Ishikawa (cell line): ENCODE results near the gene PLAC8L1.

Experiments
- CEBPB ChIP-seq: IDR thresholded peaks from 2 replicates; pipeline ENCODE4 v1.6.1; 2012
- CREB1 ChIP-seq: IDR thresholded peaks from 2 replicates; pipeline ENCODE4 v1.6.1; 2012; ENCODE audit warnings: low read depth
- EGR1 ChIP-seq: IDR thresholded peaks from 2 replicates; pipeline ENCODE4 v1.6.1; 2012
- EP300 ChIP-seq: IDR thresholded peaks from 2 replicates; pipeline ENCODE4 v1.6.1; 2012; ENCODE audit warnings: borderline replicate concordance
- FOXM1 ChIP-seq: IDR thresholded peaks from 2 replicates; pipeline ENCODE4 v1.6.1; 2012; ENCODE audit warnings: low read depth, borderline replicate concordance
- MAX ChIP-seq: IDR thresholded peaks from 2 replicates; pipeline ENCODE4 v1.6.1; 2012
- NFIC ChIP-seq: IDR thresholded peaks from 2 replicates; pipeline ENCODE4 v1.6.1; 2012
- RAD21 ChIP-seq: IDR thresholded peaks from 2 replicates; pipeline ENCODE4 v1.6.1; 2012; ENCODE audit warnings: low read depth
- TAF1 ChIP-seq: IDR thresholded peaks from 2 replicates; pipeline ENCODE4 v1.6.1; 2012; ENCODE audit warnings: low read depth, mild to moderate bottlenecking
- TEAD4 ChIP-seq: IDR thresholded peaks from 2 replicates; pipeline ENCODE4 v1.6.1; 2012
- USF1 ChIP-seq: IDR thresholded peaks from 2 replicates; pipeline ENCODE4 v1.6.1; 2012
- YY1 ChIP-seq: IDR thresholded peaks from 2 replicates; pipeline ENCODE4 v1.6.1; 2012; ENCODE audit warnings: low read depth

GRCh38 chr5:146071171-146071570 lies 34.2 kb downstream of the PLAC8L1 start:
- TF ChIP-seq RAD21 (no peak), YY1 (no peak), EP300 (no peak), CEBPB (no peak), MAX (no peak), TEAD4 (no peak), EGR1 (no peak), TAF1 (no peak), USF1 (no peak), NFIC (no peak), FOXM1 (no peak), CREB1 (no peak)
